Measurements from ENCODE around the gene GRIK2.

The GRIK2 gene

GRCh38 chr6:101645770-101646169, 252.3 kb downstream of the GRIK2 start:
- no peak for TF ChIP-seq ZFX (IDR thresholded peaks at IDR 0.05; ENCODE audit: borderline replicate concordance)
- TF ChIP-seq CTCF (IDR thresholded peaks at IDR 0.05) = no peak
- H3K27ac ChIP-seq = no peak overlapping the region

- TF ChIP-seq ZFX (IDR thresholded peaks at IDR 0.05; ENCODE audit: borderline replicate concordance) = no peak
- no peak for TF ChIP-seq CTCF (IDR thresholded peaks at IDR 0.05)
- no peak overlapping the region for H3K27ac ChIP-seq
Measured at GRCh38 chr6:101650402-101651100, 257.0 kb downstream of the GRIK2 start.

GRCh38 chr6:101652079-101652478, 258.6 kb downstream of the GRIK2 start:
- H3K27ac ChIP-seq = no peak overlapping the region
- TF ChIP-seq CTCF (IDR thresholded peaks at IDR 0.05) (no peak), ZFX (IDR thresholded peaks at IDR 0.05; ENCODE audit: borderline replicate concordance) (no peak)

- TF ChIP-seq CTCF (IDR thresholded peaks at IDR 0.05) = no peak
- no peak for TF ChIP-seq ZFX (IDR thresholded peaks at IDR 0.05; ENCODE audit: borderline replicate concordance)
- no peak overlapping the region for H3K27ac ChIP-seq
Measured at GRCh38 chr6:101655109-101655508, 261.6 kb downstream of the GRIK2 start.

GRCh38 chr6:101662111-101662897, 268.8 kb downstream of the GRIK2 start:
- H3K27ac ChIP-seq = no peak overlapping the region
- TF ChIP-seq ZFX (IDR thresholded peaks at IDR 0.05; ENCODE audit: borderline replicate concordance) = no peak
- TF ChIP-seq CTCF (IDR thresholded peaks at IDR 0.05) = no peak

- TF ChIP-seq CTCF (IDR thresholded peaks at IDR 0.05) (no peak), ZFX (IDR thresholded peaks at IDR 0.05; ENCODE audit: borderline replicate concordance) (no peak)
- H3K27ac ChIP-seq = no peak overlapping the region
Measured at GRCh38 chr6:101663100-101663499, 269.6 kb downstream of the GRIK2 start.

GRCh38 chr6:101666256-101666655, 272.7 kb downstream of the GRIK2 start:
- no peak for TF ChIP-seq CTCF (IDR thresholded peaks at IDR 0.05)
- TF ChIP-seq ZFX (IDR thresholded peaks at IDR 0.05; ENCODE audit: borderline replicate concordance) = no peak
- H3K27ac ChIP-seq = no peak overlapping the region
